DOHH2 (cell line): ENCODE measurements around the gene SUMO4.

Experiments used
- CTCF ChIP-seq: fragments of 200-600 bp; sonication (generic); IDR thresholded peaks from one replicate; pipeline ENCODE4 v1.5.1; 2014; ENCODE audit warnings: antibody characterized with exemption, mild to moderate bottlenecking, low read depth, low read length; ENCODE audit not compliant: poor library complexity, severe bottlenecking
- EZH2phosphoT487 ChIP-seq: fragments of 200-600 bp; sonication (generic); IDR thresholded peaks from 2 replicates; pipeline ENCODE4 v1.6.1; 2017; ENCODE audit warnings: borderline replicate concordance, mild to moderate bottlenecking, antibody characterized with exemption, low read length, moderate library complexity, mixed read lengths

GRCh38 chr6:149356081-149356750 is 43.8 kb upstream of the SUMO4 start:
- no peak for TF ChIP-seq CTCF
- TF ChIP-seq EZH2phosphoT487 = no peak
